Epithelial cell of proximal tubule (primary cell): ENCODE measurements around the gene GPLD1. TPM values are rescaled to one million over a fixed set of nuclear protein-coding genes. Genes with fewer than 3 reads are reported as not detected.
"Not testable (repeated sequence)": the region's sequence is repeated elsewhere in the genome, so short reads cannot be mapped to it uniquely, and the experiment has no call there.

Source experiments
- DNase-seq: peaks from one replicate; pipeline ENCODE4 v3.0.0-alpha.2; 2011; ENCODE audit warnings: low read depth
- H3K4me3 ChIP-seq: 2 replicates; pipeline ENCODE4 v1.5.1; 2011; ENCODE audit warnings: low read depth, mild to moderate bottlenecking, low read length
- CTCF ChIP-seq: conservative IDR thresholded peaks from 2 replicates; pipeline ENCODE4 v1.5.1; 2012; ENCODE audit warnings: low read depth, mild to moderate bottlenecking, low read length
- total RNA-seq: library from RNA; depleted of rRNA; stranded (reverse); fragments of >200 nt; gene quantifications from 2 replicates; pipeline ENCODE4 v1.2.3, GENCODE V29; 2015

Gene GPLD1
- total RNA-seq, 1 donor from 2014 or later: 0.75 TPM

- DNase-seq: no peak
- TF ChIP-seq CTCF: no peak
These were observed 24.2 kb upstream of the GPLD1 start for GRCh38 chr6:24513602-24514001.

GRCh38 chr6:24511976-24512375 is 22.6 kb upstream of the GPLD1 start:
- H3K4me3 ChIP-seq, DNase-seq: not testable (repeated sequence)

More at GRCh38 chr6:24513602-24514001, 24.2 kb upstream of the GPLD1 start:
- H3K4me3 ChIP-seq: no peak overlapping the region

GRCh38 chr6:24506814-24507520 is 17.6 kb upstream of the GPLD1 start:
- DNase-seq: no peak
- no peak overlapping the region for H3K4me3 ChIP-seq

GRCh38 chr6:24504649-24505586 is 15.5 kb upstream of the GPLD1 start:
- H3K4me3 ChIP-seq: no peak overlapping the region
- TF ChIP-seq CTCF: no peak
- DNase-seq: no peak

More at GRCh38 chr6:24506814-24507520, 17.6 kb upstream of the GPLD1 start:
- TF ChIP-seq CTCF: no peak

- no peak for TF ChIP-seq CTCF
- DNase-seq: no peak
- H3K4me3 ChIP-seq: no peak overlapping the region
These were observed 14.9 kb upstream of the GPLD1 start for GRCh38 chr6:24504287-24504648.

- no peak overlapping the region for H3K4me3 ChIP-seq
- no peak for TF ChIP-seq CTCF
- no peak for DNase-seq
These were observed 12.5 kb upstream of the GPLD1 start for GRCh38 chr6:24501914-24502313.

- no peak for DNase-seq
- H3K4me3 ChIP-seq: no peak overlapping the region
- no peak for TF ChIP-seq CTCF
These were observed 12.0 kb upstream of the GPLD1 start for GRCh38 chr6:24501374-24501773.
